Measurements from ENCODE around the gene SMARCB1. TPM values are rescaled to one million over a fixed set of nuclear protein-coding genes. Genes with fewer than 3 reads are reported as not detected.

SMARCB1 gene
- total RNA-seq, 2 experiments from 2014 or later, result 94.3 to 94.5 TPM

DNA sequence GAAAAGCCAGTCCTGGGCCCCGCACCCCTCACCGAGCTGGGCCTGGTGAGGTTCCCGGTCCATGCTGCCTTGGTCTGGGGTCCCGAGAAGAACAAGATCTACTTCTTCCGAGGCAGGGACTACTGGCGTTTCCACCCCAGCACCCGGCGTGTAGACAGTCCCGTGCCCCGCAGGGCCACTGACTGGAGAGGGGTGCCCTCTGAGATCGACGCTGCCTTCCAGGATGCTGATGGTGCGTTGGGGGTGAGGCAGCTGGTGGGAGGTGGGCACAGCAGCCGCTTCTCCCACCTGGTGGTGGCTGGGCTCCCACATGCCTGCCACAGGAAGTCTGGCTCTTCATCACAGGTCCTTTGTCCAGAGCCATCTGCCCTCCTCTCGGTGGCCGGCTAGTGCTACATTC, 4.5 kb upstream of the SMARCB1 start:
- H3K27ac Mint-ChIP-seq, result no peak overlapping the region
- no peaks in the 10 kb centered on the region for H3K9me3 Mint-ChIP-seq
- peaks cover 8% of the 10 kb centered on the region for H3K4me1 Mint-ChIP-seq
- no peak for DNase-seq
- no peaks in the 10 kb centered on the region for H3K36me3 Mint-ChIP-seq
- H3K27me3 Mint-ChIP-seq, result no peaks in the 10 kb centered on the region
- no peak overlapping the region for H3K4me3 Mint-ChIP-seq

DNA sequence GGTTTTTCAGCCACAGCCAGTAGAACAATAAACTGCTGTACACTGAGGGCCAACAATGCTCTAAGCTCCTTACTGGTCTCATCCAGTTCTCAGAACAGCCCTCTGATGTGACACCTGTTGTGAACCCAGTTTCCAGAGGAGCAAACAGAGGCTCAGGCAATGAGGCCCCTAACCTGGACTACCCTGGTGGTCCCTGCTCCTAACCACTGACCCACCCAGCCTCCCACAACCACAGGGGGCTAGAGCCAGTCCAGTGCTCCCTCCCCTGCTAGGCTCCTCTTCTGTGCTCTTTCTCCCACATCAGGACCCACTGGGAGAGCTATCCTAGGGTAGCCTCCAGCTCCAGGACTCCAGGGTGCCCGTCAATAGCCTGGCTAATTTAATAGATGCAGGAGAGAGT, 4.1 kb upstream of the SMARCB1 start:
- DNase-seq, result no peak
- no peak overlapping the region for H3K4me3 Mint-ChIP-seq
- H3K4me1 Mint-ChIP-seq, result peaks cover 10% of the 10 kb centered on the region
- no peaks in the 10 kb centered on the region for H3K9me3 Mint-ChIP-seq
- no peaks in the 10 kb centered on the region for H3K36me3 Mint-ChIP-seq
- H3K27me3 Mint-ChIP-seq, result no peaks in the 10 kb centered on the region
- H3K27ac Mint-ChIP-seq, result no peak overlapping the region

DNA sequence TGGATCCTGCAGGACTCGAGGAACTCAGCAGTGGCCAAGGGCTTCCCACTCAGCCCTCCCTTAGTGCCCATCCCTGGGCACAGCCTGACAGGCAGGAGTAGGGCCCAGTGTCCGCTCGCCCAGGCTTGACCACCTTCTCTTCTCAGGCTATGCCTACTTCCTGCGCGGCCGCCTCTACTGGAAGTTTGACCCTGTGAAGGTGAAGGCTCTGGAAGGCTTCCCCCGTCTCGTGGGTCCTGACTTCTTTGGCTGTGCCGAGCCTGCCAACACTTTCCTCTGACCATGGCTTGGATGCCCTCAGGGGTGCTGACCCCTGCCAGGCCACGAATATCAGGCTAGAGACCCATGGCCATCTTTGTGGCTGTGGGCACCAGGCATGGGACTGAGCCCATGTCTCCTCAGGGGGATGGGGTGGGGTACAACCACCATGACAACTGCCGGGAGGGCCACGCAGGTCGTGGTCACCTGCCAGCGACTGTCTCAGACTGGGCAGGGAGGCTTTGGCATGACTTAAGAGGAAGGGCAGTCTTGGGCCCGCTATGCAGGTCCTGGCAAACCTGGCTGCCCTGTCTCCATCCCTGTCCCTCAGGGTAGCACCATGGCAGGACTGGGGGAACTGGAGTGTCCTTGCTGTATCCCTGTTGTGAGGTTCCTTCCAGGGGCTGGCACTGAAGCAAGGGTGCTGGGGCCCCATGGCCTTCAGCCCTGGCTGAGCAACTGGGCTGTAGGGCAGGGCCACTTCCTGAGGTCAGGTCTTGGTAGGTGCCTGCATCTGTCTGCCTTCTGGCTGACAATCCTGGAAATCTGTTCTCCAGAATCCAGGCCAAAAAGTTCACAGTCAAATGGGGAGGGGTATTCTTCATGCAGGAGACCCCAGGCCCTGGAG, 3.3 kb upstream of the SMARCB1 start:
- H3K36me3 Mint-ChIP-seq, result peaks cover 5% of the 10 kb centered on the region
- no peak for DNase-seq
- no peak overlapping the region for H3K27ac Mint-ChIP-seq
- no peaks in the 10 kb centered on the region for H3K27me3 Mint-ChIP-seq
- H3K9me3 Mint-ChIP-seq, result no peaks in the 10 kb centered on the region
- H3K4me1 Mint-ChIP-seq, result peaks cover 14% of the 10 kb centered on the region
- H3K4me3 Mint-ChIP-seq, result no peak overlapping the region

DNA sequence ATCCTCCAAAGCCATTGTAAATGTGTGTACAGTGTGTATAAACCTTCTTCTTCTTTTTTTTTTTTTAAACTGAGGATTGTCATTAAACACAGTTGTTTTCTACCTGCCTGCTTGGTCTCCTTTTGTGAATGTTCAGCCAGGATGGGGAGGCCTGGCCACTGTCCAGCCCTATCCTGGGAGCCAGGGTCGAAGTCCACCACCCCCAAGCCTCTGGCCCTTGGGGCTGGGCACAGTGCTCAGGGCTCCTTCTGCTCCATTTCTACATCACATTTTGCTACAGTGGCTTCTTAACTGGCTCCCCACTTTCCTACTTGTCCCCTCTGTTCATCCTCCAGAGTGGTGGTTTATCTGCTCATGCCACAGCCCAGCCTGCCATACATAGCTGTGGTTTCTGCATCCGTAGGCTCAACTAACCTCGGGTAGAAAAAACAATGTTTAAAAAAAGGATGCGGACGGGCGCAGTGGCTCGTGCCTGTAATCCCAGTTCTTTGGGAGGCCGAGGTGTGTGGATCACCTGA, 2.5 kb upstream of the SMARCB1 start:
- Mint-ChIP-seq H3K4me3 (no peak overlapping the region), H3K9me3 (no peaks in the 10 kb centered on the region), H3K27me3 (no peaks in the 10 kb centered on the region), H3K36me3 (peaks cover 6% of the 10 kb centered on the region), H3K27ac (peak overlapping the region; percentile 0), H3K4me1 (peaks cover 16% of the 10 kb centered on the region)
- DNase-seq, result no peak

DNA sequence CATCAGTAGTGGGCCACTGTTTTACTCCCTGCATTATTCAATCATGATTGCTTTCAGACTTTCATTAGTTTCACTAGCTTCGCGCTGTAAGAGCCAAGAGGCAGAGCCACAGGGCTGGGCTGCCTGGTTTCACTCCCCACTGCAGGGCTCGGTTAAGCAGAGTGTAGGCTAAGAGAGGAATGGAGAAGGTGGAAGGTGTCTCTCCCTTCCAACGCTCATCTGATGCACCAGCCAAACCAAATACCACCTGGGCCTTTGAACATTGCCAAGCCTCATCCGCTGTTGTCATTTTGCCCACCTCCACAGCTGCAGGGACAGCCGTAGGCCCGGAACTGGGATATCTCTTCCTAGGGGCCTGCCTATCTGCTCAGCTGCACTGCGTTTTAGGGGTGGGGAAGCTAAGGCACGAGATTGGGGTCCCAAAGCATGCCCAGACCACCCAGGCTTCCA, 480 bp upstream of the SMARCB1 start:
- no peaks in the 10 kb centered on the region for H3K27me3 Mint-ChIP-seq
- peak; percentile 28 for DNase-seq
- H3K36me3 Mint-ChIP-seq, result peaks cover 6% of the 10 kb centered on the region
- H3K9me3 Mint-ChIP-seq, result no peaks in the 10 kb centered on the region
- H3K27ac Mint-ChIP-seq, result peak overlapping the region; percentile 94
- peak overlapping the region; percentile 90 for H3K4me3 Mint-ChIP-seq
- peaks cover 19% of the 10 kb centered on the region for H3K4me1 Mint-ChIP-seq

DNA sequence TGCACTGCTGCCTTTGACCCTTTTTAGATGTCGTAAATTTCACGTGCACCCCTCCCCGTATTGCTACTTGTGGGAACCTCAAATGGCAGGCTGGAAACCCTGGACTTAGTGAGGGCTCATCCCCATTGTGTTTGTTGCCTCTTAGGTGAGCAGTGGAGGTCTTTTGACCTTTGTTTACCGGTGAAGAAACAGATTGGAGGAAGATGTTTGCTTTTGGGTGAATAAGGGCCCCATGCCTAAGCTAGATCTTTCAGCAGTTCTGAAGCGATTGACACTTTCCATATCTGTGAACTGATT, 782 bp downstream of the SMARCB1 start:
- H3K4me1 Mint-ChIP-seq, result peaks cover 30% of the 10 kb centered on the region
- H3K27me3 Mint-ChIP-seq, result no peaks in the 10 kb centered on the region
- peak overlapping the region; percentile 88 for H3K27ac Mint-ChIP-seq
- H3K4me3 Mint-ChIP-seq, result peak overlapping the region; percentile 90
- no peaks in the 10 kb centered on the region for H3K9me3 Mint-ChIP-seq
- no peak for DNase-seq
- H3K36me3 Mint-ChIP-seq, result peaks cover 9% of the 10 kb centered on the region

DNA sequence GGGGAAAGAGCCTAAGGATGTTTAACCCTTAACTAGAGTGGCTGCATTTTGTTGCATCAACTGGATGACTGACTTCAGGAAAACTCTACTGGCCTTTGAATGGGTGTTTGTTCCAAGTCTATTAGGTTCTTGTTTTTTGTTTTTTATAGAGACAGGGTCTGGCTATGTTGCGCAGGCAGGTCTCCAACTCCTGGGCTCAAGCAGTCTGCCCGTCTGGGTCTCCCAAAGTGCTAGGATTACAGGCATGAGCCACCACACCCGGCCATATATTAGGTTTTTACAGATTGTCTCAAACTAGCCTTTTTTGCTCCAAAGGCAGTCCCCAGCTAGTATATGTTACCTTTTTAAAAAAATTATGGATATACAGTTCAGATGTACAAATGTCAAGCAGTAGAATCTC, 1.1 kb downstream of the SMARCB1 start:
- H3K27ac Mint-ChIP-seq, result peak overlapping the region; percentile 88
- H3K27me3 Mint-ChIP-seq, result no peaks in the 10 kb centered on the region
- no peak for DNase-seq
- no peaks in the 10 kb centered on the region for H3K9me3 Mint-ChIP-seq
- peaks cover 32% of the 10 kb centered on the region for H3K4me1 Mint-ChIP-seq
- peak overlapping the region; percentile 90 for H3K4me3 Mint-ChIP-seq
- H3K36me3 Mint-ChIP-seq, result peaks cover 9% of the 10 kb centered on the region

DNA sequence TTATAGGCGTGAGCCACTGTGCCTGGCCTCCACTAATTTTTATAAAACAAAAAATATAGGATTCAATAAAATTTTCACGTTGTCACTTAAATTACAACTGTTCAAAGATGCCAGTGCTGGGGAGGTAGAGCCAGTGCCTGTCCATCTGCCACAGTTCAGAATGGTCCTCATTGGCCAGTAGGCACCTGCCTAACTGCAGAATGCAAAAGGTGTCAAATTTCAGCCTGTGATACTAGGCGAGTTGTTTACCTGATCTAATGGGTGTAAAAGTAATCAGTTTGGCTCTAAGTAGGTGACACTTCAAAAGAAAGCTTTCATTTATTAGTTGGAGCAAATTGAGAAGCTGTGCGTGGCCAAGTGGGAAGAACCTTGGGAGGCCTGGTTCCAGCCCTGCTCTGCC, 2.4 kb downstream of the SMARCB1 start:
- Mint-ChIP-seq H3K4me1 (peaks cover 34% of the 10 kb centered on the region), H3K36me3 (peaks cover 11% of the 10 kb centered on the region), H3K27me3 (no peaks in the 10 kb centered on the region), H3K4me3 (no peak overlapping the region), H3K27ac (no peak overlapping the region), H3K9me3 (no peaks in the 10 kb centered on the region)
- no peak for DNase-seq

DNA sequence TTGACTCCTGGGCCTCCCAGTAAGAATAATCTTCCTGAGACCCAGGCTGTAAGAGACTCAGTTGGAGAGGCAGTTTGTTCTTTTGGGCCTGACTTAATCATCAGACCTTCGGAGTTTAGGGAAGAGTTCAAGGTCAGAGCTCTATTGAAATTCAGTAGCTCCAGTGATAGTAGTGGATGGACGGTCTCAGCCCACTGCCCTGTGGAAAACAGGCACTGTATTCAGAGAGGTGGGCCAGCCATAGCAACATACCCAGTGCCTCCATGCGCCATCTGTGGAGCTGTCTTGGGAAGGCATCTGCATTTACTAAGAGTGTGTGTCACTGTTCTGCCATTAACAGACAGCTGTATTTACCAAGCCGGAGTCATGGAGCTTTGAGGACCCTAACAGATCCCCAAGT, 2.9 kb downstream of the SMARCB1 start:
- DNase-seq, result no peak
- no peaks in the 10 kb centered on the region for H3K9me3 Mint-ChIP-seq
- peaks cover 11% of the 10 kb centered on the region for H3K36me3 Mint-ChIP-seq
- H3K27ac Mint-ChIP-seq, result no peak overlapping the region
- H3K4me1 Mint-ChIP-seq, result peaks cover 30% of the 10 kb centered on the region
- no peaks in the 10 kb centered on the region for H3K27me3 Mint-ChIP-seq
- H3K4me3 Mint-ChIP-seq, result no peak overlapping the region

DNA sequence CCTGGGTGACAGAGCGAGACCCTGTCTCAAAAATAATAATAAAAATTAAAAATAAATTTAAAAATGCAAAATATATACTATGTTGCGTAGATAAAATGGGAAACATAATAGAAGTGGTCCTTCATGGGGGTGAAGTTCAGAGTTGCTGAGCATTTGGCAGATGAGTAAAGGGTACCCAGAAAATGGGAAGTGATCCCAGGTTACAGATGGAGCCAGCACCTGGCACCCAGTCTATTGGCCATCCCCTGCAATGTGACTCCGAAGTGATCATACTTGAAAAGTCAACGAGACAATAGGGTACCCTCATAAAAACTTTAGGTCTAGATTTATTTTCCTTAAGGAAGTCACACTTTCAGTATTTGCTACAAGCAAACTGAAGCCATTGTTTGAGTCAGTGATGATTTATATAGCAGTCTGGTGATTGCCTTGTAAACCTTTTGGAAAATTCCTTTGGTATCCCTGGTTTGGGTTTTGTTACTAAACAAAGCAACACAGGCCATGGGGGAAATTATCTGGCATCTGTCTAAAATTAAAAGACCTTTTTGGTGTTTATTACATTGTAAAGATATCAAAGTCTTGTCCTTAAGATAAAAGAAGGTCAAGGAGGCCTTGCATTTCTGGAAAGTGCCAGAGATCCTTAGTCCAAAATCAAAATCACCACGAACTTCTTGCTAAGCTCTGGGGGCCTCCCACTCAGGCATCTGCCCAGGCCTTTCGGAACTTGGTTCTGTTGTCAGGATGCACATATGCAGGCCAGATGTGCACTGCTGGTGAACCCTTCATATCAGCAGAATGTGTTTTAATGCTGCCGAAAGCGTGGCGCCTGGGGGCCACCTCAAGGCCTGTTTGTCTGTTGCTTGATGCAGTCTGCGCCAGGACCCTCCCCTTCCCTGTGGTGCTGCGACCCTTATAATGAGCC, 4.3 kb downstream of the SMARCB1 start:
- Mint-ChIP-seq H3K4me1 (peaks cover 30% of the 10 kb centered on the region), H3K27me3 (no peaks in the 10 kb centered on the region), H3K36me3 (peaks cover 12% of the 10 kb centered on the region), H3K9me3 (no peaks in the 10 kb centered on the region), H3K4me3 (no peak overlapping the region), H3K27ac (no peak overlapping the region)
- DNase-seq, result no peak

DNA sequence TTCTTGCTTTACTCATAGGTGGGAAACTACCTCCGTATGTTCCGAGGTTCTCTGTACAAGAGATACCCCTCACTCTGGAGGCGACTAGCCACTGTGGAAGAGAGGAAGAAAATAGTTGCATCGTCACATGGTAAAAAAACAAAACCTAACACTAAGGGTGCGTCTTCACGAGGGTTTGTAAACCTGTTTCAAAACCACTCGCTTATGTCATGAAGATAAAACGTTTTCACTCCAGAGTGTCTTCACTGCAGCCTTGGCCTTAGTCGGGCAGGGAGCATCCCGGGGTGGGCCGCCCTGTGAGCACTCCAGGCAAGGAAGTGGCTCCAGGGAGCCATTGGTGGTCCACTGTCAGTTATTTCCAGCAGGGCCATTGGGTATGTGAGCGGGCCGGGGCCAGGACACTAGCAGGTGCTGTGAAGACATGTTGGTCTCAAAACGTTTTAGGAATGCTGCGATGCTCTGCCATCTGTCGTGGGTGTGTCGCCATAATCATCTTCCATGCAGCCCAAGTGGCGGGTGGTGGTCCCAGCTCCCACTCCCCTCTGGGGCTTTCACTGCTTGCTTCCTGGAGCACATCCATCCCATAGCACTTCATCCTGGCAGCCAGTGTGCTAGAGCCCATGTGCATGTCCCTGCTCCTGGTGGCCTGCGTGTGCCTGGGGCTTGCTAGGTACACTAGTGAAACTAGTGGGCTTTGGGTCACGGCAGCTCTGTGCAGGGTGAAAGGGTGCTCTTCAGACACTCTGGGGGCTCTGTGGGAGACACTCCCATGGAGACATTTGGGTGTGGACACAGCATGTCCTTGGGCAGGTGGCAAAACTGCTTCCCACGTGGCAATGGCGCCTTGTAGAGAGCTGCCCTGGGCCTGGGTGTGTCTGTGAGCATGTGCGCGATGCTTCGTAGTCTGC, 5.2 kb downstream of the SMARCB1 start:
- no peak for DNase-seq
- Mint-ChIP-seq H3K27me3 (no peaks in the 10 kb centered on the region), H3K4me3 (no peak overlapping the region), H3K27ac (peak overlapping the region; percentile 44), H3K4me1 (peaks cover 26% of the 10 kb centered on the region), H3K36me3 (peaks cover 19% of the 10 kb centered on the region), H3K9me3 (no peaks in the 10 kb centered on the region)

DNA sequence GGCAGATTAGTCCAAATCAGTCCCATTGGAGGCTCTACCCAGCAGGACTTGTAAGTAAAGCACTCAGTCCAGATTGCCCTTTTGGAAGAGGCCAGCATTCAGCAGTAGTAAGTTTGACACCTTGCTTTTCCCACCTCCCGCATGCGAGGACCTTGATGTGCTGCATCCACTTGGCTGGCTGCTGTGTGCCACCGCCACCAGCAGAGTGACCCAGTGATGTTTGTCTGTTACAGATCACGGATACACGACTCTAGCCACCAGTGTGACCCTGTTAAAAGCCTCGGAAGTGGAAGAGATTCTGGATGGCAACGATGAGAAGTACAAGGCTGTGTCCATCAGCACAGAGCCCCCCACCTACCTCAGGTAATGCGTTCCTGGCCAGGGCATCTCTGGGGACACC, 6.6 kb downstream of the SMARCB1 start:
- peaks cover 20% of the 10 kb centered on the region for H3K36me3 Mint-ChIP-seq

DNA sequence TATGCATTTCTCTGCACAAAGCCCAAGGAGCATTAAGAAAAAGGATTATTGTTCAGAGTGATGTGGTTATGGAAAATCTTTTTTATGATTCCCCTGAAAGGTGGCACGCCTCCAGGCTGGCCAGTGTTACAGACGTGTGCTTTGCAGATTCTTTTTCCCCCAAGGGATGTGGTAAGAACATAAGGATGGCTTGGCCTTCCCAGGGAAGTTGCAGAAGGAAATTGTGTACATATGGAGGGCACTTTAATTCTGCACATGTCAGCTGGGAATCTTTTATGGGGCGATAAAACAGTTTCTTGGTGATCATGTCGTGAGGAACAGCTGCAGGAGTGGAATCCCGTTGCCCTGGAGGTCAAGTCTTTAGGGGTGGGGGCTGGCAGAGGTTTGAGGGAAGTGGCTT, 9.7 kb downstream of the SMARCB1 start:
- Mint-ChIP-seq H3K27ac (no peak overlapping the region), H3K4me3 (no peak overlapping the region), H3K9me3 (no peaks in the 10 kb centered on the region), H3K27me3 (no peaks in the 10 kb centered on the region), H3K36me3 (peaks cover 19% of the 10 kb centered on the region), H3K4me1 (peaks cover 14% of the 10 kb centered on the region)
- DNase-seq, result no peak

More for the DNA sequence above, 6.6 kb downstream of the SMARCB1 start:
- Mint-ChIP-seq H3K9me3 (no peaks in the 10 kb centered on the region), H3K27ac (no peak overlapping the region), H3K4me1 (peaks cover 20% of the 10 kb centered on the region), H3K27me3 (no peaks in the 10 kb centered on the region), H3K4me3 (no peak overlapping the region)
- DNase-seq, result no peak
